C4-2B (cell line): Measurements from ENCODE around the gene MSRB3.

Source experiments
- CTCF ChIP-seq: fragments of 450-650 bp; conservative IDR thresholded peaks from 2 replicates; pipeline ENCODE4 v1.5.1; 2017; ENCODE audit warnings: mild to moderate bottlenecking
- ZFX ChIP-seq: fragments of 450-650 bp; IDR thresholded peaks from 2 replicates; pipeline ENCODE4 v1.6.1; 2017

DNA sequence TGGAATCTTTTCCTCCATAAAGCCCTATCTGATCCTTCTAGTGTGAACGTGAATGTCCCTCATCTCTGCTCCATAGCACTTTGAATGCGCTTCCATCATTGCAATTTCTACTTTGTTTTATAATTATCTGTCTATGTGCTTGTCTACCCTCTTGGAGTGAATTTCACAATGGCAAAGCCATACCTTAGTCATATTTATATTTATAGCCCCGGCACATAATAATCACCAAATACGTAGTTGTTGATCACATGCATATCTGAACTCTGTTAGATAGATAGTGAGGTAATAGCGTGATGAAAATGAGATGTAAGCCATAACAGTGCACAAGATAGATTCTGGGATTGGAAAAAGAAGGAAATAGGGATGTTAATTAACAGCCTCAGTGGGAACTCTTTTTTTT is 55.2 kb downstream of the MSRB3 start:
- TF ChIP-seq CTCF = no peak
- no peak for TF ChIP-seq ZFX
